Prostate gland (tissue), 2 donors: ENCODE results near the gene KRTAP19-6. TPM values are rescaled to one million over a fixed set of nuclear protein-coding genes. Genes with fewer than 3 reads are reported as not detected.
A peak's percentile ranks its signal among the peaks of the same experiment; 100 is the strongest.
"Not testable (repeated sequence)": the region's sequence is repeated elsewhere in the genome, so short reads cannot be mapped to it uniquely, and the experiment has no call there.

ENCODE experiments used
- DNase-seq: peaks from one replicate; pipeline ENCODE4 v3.0.0-alpha.2; 2019; ENCODE audit warnings: low spot score
- H3K27ac ChIP-seq, 2 donors: fragments of 200-600 bp; sonication (generic); 2 replicates each; pipeline ENCODE4 v1.5.1; 2017 to 2019
- H3K27me3 ChIP-seq: fragments of 200-600 bp; sonication (generic); replicated peaks from 2 replicates; pipeline ENCODE4 v1.5.1; 2019; ENCODE audit not compliant: insufficient read depth
- H3K36me3 ChIP-seq, 2 donors: fragments of 200-600 bp; sonication (generic); 1 replicate in 1 of 2; 2 replicates in 1 of 2; pipeline versions ENCODE4 v1.5.1 to v1.8.1; 2017 to 2019
- H3K4me1 ChIP-seq: fragments of 200-600 bp; sonication (generic); replicated peaks from 2 replicates; pipeline ENCODE4 v1.5.1; 2019
- H3K4me3 ChIP-seq, 2 donors: fragments of 200-600 bp; sonication (generic); 2 replicates each; pipeline ENCODE4 v1.5.1; 2017 to 2019
- H3K9me3 ChIP-seq: fragments of 200-600 bp; sonication (generic); 2 replicates; pipeline ENCODE4 v1.5.1; 2017
- CTCF ChIP-seq, 4 experiments: fragments of 200-600 bp in 2 of 4; fragments of 450-650 bp in 2 of 4; sonication (generic) in 2 of 4; IDR thresholded peaks; 1 replicate in 3 of 4; 2 replicates in 1 of 4; pipeline ENCODE4 v1.5.1; 2016 to 2019; ENCODE audit warnings: antibody characterized with exemption in 4 of 4, mild to moderate bottlenecking in 2 of 4, moderate library complexity in 2 of 4
- POLR2A ChIP-seq: fragments of 450-650 bp; IDR thresholded peaks from one replicate; pipeline ENCODE4 v1.6.1; 2016; ENCODE audit warnings: antibody characterized with exemption, mild to moderate bottlenecking
- POLR2AphosphoS5 ChIP-seq: sonication (generic); formaldehyde crosslinking; IDR thresholded peaks from one replicate; pipeline ENCODE4 v1.6.1; 2017; ENCODE audit warnings: antibody characterized with exemption
- WGBS: methylation state at CpG from one replicate; pipeline ENCODE4 v1.1.5; 2018; 5-methylcytosine and 5-hydroxymethylcytosine counted together
- intact Hi-C: fragments of 100-400 bp; cut with DNase I; formaldehyde crosslinking; loops from one replicate; pipeline ENCODE4 v1.14.2; 2022
- small RNA-seq, 2 donors: library from RNA; depleted of rRNA; stranded (forward); fragments of <200 nt; gene quantifications; one replicate each; pipeline ENCODE3, GENCODE V24; 2016
- total RNA-seq, 2 donors: library from RNA; depleted of rRNA; stranded (reverse); fragments of >200 nt; gene quantifications; one replicate each; pipeline ENCODE4 v1.1.0, GENCODE V29; 2016

The KRTAP19-6 gene
- total RNA-seq, 2 donors from 2014 or later = not detected

DNA sequence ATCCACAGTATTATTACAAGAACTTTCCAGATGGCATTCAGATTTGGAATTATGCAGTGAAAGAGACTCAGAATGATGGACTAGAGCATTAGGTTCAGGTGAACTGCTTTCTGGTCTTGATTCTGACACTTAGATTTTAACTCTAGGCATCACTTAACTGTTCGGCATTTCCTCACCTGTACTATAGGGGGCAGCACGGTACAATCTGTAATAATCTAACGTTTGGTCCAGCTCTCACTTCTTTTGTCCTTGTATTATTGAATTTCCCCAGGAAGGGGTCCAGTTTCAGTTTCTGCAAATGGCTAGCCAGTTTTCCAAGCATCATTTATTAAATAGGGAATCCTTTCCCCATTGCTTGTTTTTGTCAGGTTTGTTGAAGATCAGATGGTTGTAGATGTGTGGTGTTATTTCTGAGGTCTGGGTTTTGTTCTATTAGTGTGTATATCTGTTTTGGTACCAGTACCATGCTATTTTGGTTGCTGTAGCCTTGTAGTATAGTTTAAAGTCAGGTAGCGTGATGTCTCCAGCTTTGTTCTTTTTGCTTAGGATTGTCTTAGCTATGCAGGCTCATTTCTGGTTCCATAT lies 36.0 kb downstream of the KRTAP19-6 start:
- H3K4me3 ChIP-seq, H3K4me1 ChIP-seq, intact Hi-C loops, H3K36me3 ChIP-seq, H3K27me3 ChIP-seq, H3K9me3 ChIP-seq, H3K27ac ChIP-seq, DNase-seq: not testable (repeated sequence)
- peak in 2 of 4 experiments; percentile 31 to 50 for TF ChIP-seq CTCF (IDR thresholded peaks at IDR 0.05)
- WGBS = 31% methylated on average over 4 of the region's 4 CpGs

DNA sequence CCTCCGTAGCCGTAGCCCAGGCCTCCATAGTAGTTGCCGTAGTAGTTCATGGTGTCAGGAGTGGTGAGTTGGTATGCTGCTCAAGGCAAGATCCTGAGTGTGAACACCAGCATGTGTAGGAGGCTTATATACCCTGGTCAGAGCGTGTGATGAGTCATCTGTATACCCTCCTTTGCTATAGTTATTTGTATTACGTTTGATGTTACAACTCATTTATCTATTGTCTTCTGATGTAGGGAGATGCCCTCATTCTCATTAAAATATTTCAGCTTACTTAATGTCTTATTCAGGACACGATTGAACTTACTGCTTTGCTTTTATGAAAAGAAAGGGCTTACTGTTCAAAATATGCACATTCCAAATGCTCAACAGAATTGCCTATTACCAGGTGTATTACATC lies 39.6 kb downstream of the KRTAP19-6 start, which contains the start of gene KRTAP19-5:
KRTAP19-5 (minus strand) TSS at position 101 of the 400 bp plus-strand sequence; CDS start at position 50, 51 bp downstream.
- Histone ChIP-seq H3K4me3 (no peak within 1 kb of the TSS), H3K36me3 (no peaks in the 10 kb centered on the region), H3K9me3 (no peaks in the 10 kb centered on the region), H3K27ac (no peak within 1 kb of the TSS), H3K27me3 (no peaks in the 10 kb centered on the region), H3K4me1 (no peaks in the 10 kb centered on the region)
- WGBS = 68% methylated on average over 6 of the region's 6 CpGs
- DNase-seq = no peak
- intact Hi-C loops = no loop called here
- TF ChIP-seq POLR2A (no peak), POLR2AphosphoS5 (no peak), CTCF (IDR thresholded peaks at IDR 0.05) (no peak)

DNA sequence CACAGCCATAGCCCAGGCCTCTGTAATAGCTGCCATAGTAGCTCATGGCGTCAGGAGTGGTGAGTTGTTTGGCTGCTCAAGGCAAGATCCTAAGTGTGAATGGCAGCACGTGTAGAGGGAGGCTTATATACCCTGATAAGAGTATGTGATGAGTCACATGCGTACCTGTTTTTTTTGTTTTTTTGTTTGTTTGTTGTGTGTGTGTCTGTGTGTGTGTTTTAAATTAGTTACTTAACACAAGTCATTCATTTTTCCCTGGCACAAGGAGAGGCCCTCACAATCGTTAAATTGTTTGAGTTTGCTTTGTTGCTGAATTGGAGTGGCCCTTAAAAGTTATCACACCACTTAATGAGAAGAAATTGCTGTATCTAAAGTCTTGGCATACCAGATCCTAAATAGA lies 44.6 kb downstream of the KRTAP19-6 start, which contains the start of gene KRTAP19-4:
KRTAP19-4 (minus strand) TSS at position 101 of the 400 bp plus-strand sequence; CDS start at position 46, 55 bp downstream.
- no peak for TF ChIP-seq POLR2AphosphoS5
- TF ChIP-seq CTCF (IDR thresholded peaks at IDR 0.05) = no peak
- TF ChIP-seq POLR2A = no peak
- H3K4me3 ChIP-seq = no peak within 1 kb of the TSS
- H3K27ac ChIP-seq = no peak within 1 kb of the TSS
- no peaks in the 10 kb centered on the region for H3K27me3 ChIP-seq
- no peaks in the 10 kb centered on the region for H3K4me1 ChIP-seq
- DNase-seq = no peak
- no peaks in the 10 kb centered on the region for H3K36me3 ChIP-seq
- WGBS = 81% methylated on average over 4 of the region's 4 CpGs
- no peaks in the 10 kb centered on the region for H3K9me3 ChIP-seq
- intact Hi-C loops = no loop called here

- TF ChIP-seq CTCF (IDR thresholded peaks at IDR 0.05) (no peak), POLR2A (no peak), POLR2AphosphoS5 (no peak)
- intact Hi-C loops = no loop called here
- H3K27me3 ChIP-seq = no peaks in the 10 kb centered on the region
- WGBS = 56% methylated on average over 2 of the region's 2 CpGs
- no peak within 1 kb of the TSS for H3K4me3 ChIP-seq
- H3K27ac ChIP-seq = no peak within 1 kb of the TSS
- no peaks in the 10 kb centered on the region for H3K9me3 ChIP-seq
- no peaks in the 10 kb centered on the region for H3K4me1 ChIP-seq
- no peaks in the 10 kb centered on the region for H3K36me3 ChIP-seq
- DNase-seq = no peak
Observed at GRCh38 chr21:30491963-30492428, 49.7 kb downstream of the KRTAP19-6 start, which contains the start of gene KRTAP19-3. TSS of gene KRTAP19-3 (minus strand) at chr21:30492013. CDS start at chr21:30491957, 56 bp downstream.

Small RNA genes lying within 50 kb of the gene (small RNA-seq; reads per million reads assigned to genes)
- gene AP000567.1 (0 reads per million in 2 donors), gene KRTAP19-10P (0 reads per million in 2 donors), gene KRTAP19-11P (0 reads per million in 2 donors), gene KRTAP19-9P (0 reads per million in 2 donors), gene KRTAP22-2 (0 reads per million in 2 donors)

Other genes starting within 250 kb of the KRTAP19-6 start
- not detected for gene KRTAP26-1, start 221.5 kb downstream of the KRTAP19-6 start, total RNA-seq
- not detected for gene KRTAP27-1, start 204.2 kb downstream of the KRTAP19-6 start, total RNA-seq
- gene KRTAP23-1, start 193.3 kb downstream of the KRTAP19-6 start, total RNA-seq = not detected
- not detected for gene KRTAP13-2, start 169.6 kb downstream of the KRTAP19-6 start, total RNA-seq
- gene KRTAP13-1, start 145.8 kb downstream of the KRTAP19-6 start, total RNA-seq = not detected
- gene KRTAP13-3, start 115.9 kb downstream of the KRTAP19-6 start, total RNA-seq = not detected
- gene KRTAP13-4, start 111.6 kb downstream of the KRTAP19-6 start, total RNA-seq = not detected
- not detected for gene KRTAP15-1, start 101.6 kb downstream of the KRTAP19-6 start, total RNA-seq
- not detected for gene KRTAP19-1, start 61.5 kb downstream of the KRTAP19-6 start, total RNA-seq
- not detected for gene KRTAP19-2, start 54.4 kb downstream of the KRTAP19-6 start, total RNA-seq
- gene KRTAP19-3, start 49.9 kb downstream of the KRTAP19-6 start, total RNA-seq = not detected
- not detected for gene KRTAP19-4, start 44.7 kb downstream of the KRTAP19-6 start, total RNA-seq
- gene KRTAP19-5, start 39.7 kb downstream of the KRTAP19-6 start, total RNA-seq = not detected
- not detected for gene KRTAP19-7, start 19.4 kb upstream of the KRTAP19-6 start, total RNA-seq
- not detected for gene KRTAP22-2, start 48.5 kb upstream of the KRTAP19-6 start, total RNA-seq
- not detected for gene KRTAP6-3, start 50.6 kb upstream of the KRTAP19-6 start, total RNA-seq
- gene KRTAP6-2, start 57.0 kb upstream of the KRTAP19-6 start, total RNA-seq = not detected
- gene KRTAP22-1, start 59.2 kb upstream of the KRTAP19-6 start, total RNA-seq = not detected
- not detected for gene KRTAP6-1, start 72.1 kb upstream of the KRTAP19-6 start, total RNA-seq
- not detected for gene KRTAP20-1, start 74.6 kb upstream of the KRTAP19-6 start, total RNA-seq
- not detected for gene KRTAP20-4, start 78.8 kb upstream of the KRTAP19-6 start, total RNA-seq
- gene KRTAP20-2, start 93.3 kb upstream of the KRTAP19-6 start, total RNA-seq = not detected
- not detected for gene KRTAP20-3, start 101.0 kb upstream of the KRTAP19-6 start, total RNA-seq
- gene KRTAP21-3, start 176.9 kb upstream of the KRTAP19-6 start, total RNA-seq = not detected
- not detected for gene KRTAP21-2, start 205.4 kb upstream of the KRTAP19-6 start, total RNA-seq
- not detected for gene KRTAP21-1, start 213.6 kb upstream of the KRTAP19-6 start, total RNA-seq